ENCODE measurements around the gene GUCD1. TPM values are rescaled to one million over a fixed set of nuclear protein-coding genes. Genes with fewer than 3 reads are reported as not detected.
"Not testable (repeated sequence)": the region's sequence is repeated elsewhere in the genome, so short reads cannot be mapped to it uniquely, and the experiment has no call there.

Gene GUCD1
- total RNA-seq, 2 experiments from 2014 or later: 127 to 145 TPM

DNA sequence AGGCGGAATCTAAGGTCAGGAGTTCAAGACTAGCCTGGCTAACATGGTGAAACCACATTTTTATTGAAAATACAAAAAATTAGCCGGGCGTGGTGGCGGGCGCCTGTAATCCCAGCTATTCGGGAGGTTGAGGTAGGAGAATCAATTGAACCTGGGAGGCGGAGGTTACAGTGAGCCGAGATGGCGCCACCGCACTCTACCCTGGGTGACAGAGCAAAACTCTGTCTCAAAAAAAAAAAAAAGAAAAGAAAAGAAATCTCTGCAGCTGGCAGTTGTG is 38.6 kb upstream of the GUCD1 start:
- DNase-seq, H3K9me3 Mint-ChIP-seq, H3K27ac Mint-ChIP-seq, H3K36me3 Mint-ChIP-seq, H3K4me1 Mint-ChIP-seq: not testable (repeated sequence)
- Mint-ChIP-seq H3K4me3 (peak overlapping the region; percentile 63), H3K27me3 (peaks cover 21% of the 10 kb centered on the region)

DNA sequence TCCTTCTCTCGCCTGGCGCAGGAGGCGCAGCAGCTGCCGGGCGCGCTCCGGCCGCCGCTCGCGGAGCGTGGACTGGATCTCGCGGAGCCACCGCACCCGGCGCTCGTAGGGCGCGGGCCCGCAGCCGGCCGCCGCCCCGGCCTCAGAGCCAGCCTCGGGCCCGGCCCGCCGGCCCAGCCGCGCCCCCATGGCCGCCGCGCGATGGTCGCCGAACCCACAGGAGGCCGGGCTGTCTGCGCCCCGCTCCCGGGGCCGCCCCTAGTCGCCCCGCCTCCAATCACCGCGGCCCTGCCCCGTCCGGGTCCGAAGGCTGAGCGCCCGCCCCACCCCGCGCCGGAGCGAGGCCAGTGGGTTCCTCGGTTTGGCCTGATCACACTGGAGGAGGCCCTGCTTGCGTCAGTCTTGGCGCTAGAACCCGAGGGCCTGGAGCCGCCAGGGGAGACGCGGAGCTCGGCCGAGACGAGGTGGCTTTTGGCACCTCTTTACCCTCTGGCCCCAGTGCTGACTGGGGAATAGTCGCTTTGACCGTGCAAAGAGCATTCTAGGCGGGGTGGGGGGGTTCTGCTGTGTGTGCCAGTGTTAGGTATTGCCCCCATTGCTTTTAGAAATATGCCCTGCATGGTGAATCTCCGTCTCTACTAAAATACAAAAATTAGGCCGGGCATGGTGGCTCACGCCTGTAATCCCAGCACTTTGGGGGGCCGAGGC is 38.1 kb upstream of the GUCD1 start, which contains the start of gene LRRC75B:
Gene LRRC75B, minus strand, starts transcription at position 223 of the 708 bp plus-strand sequence. Its CDS starts 34 bp downstream, at position 189.
- Mint-ChIP-seq H3K36me3 (no peaks in the 10 kb centered on the region), H3K4me1 (peaks cover 3% of the 10 kb centered on the region), H3K4me3 (peak within 1 kb of the TSS; percentile 77), H3K27me3 (peaks cover 21% of the 10 kb centered on the region), H3K9me3 (no peaks in the 10 kb centered on the region), H3K27ac (no peak within 1 kb of the TSS)
- DNase-seq: peak; percentile 59

DNA sequence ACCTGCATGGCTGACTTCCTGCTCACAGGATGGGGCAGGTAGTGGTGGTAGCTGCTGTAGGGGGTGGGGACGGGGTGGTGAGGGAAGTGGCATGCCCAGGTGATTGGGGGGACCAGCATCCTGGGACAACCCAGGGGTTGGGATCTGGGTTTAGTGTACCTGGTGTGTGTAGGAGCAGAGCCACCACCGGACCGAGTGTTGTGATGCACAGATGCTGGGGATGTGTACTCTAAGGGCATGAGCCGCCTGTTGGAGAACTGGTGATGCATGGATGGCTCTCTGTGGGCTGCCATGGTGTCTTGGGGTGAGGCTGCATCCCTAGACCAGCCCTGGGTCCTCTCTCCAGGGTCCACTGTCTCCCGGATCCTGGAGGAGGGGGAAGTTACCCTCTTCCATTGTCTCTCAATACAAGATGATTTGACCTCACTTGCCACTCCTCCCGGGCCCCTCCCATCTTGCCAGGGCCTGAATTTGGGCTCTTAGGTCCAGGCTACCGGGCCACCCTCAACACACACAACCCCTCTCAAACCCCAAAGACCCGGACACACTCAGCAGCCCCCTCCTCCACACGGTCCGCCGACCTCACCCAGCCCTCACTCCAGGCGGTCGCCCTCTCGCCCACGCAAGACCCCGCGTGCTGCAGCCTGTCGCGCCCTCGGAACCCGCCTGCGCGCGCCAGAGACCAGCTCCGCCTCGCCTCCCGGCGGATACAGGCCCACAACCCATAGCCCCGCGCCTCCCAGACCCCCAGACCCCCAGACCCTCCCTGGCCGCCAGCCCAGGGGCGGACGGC is 37.3 kb upstream of the GUCD1 start:
- Mint-ChIP-seq H3K27me3 (peaks cover 21% of the 10 kb centered on the region), H3K4me3 (peak overlapping the region; percentile 77), H3K36me3 (no peaks in the 10 kb centered on the region), H3K4me1 (peaks cover 3% of the 10 kb centered on the region), H3K27ac (no peak overlapping the region), H3K9me3 (no peaks in the 10 kb centered on the region)
- peak; percentile 31 for DNase-seq

DNA sequence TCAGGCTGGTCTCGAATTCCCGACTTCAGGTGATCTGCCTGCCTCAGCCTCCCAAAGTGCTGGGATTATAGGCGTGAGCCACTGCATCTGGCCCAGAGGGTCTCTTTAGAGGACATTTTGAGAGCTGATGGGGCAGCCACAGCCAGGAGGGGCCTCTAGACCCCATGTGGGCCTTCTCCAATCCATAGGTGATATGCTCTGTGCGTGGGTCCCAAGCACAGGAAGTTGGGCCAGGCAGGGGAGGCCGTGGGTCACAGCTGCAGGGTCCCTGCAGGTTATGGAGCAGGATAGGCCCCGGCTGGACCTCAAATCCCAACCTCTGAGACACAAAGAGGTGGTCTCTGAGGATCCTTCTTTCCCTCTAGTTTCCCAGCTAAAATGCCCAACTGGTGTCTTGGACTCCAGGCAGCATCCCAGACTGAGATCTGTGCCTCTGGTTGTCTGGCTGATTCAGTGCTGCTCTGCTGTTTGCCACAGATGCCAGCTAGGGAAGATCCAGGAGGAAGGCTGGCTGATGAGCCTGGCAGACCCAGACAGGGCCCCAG is 36.4 kb upstream of the GUCD1 start:
- Mint-ChIP-seq H3K27ac (no peak overlapping the region), H3K9me3 (no peaks in the 10 kb centered on the region), H3K4me1 (peaks cover 3% of the 10 kb centered on the region), H3K27me3 (peaks cover 21% of the 10 kb centered on the region), H3K36me3 (no peaks in the 10 kb centered on the region), H3K4me3 (no peak overlapping the region)
- no peak for DNase-seq

DNA sequence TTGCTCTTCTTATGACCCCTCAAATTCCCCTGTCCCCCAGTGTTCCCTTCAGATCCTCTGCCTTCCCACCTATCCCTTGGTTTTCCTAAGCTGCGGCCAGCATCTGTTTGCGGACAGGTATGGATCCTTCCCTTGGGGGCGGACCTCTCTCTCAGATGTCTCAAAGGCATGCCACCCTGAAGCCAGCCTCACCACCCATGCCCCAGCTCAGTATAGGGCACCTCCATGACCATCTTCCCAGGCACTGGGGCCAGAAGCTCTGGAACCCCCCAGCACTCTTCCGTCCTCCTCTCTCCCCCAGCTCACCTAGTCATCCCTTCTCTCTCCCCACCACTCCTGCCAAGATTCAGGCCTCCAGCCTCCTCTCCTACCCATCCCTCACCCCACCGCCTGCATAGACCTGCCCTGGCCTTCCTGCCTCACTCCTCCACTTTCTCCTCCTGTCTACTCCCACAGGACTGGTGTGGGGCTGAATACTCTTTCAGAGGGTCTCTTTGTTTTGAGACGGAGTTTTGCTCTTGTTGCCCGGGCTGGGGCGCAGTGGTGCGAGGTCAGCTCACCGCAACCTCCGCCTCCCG is 35.7 kb upstream of the GUCD1 start:
- DNase-seq: no peak
- no peak overlapping the region for H3K4me3 Mint-ChIP-seq
- H3K9me3 Mint-ChIP-seq: no peaks in the 10 kb centered on the region
- no peaks in the 10 kb centered on the region for H3K36me3 Mint-ChIP-seq
- H3K4me1 Mint-ChIP-seq: peaks cover 3% of the 10 kb centered on the region
- no peak overlapping the region for H3K27ac Mint-ChIP-seq
- peaks cover 21% of the 10 kb centered on the region for H3K27me3 Mint-ChIP-seq

DNA sequence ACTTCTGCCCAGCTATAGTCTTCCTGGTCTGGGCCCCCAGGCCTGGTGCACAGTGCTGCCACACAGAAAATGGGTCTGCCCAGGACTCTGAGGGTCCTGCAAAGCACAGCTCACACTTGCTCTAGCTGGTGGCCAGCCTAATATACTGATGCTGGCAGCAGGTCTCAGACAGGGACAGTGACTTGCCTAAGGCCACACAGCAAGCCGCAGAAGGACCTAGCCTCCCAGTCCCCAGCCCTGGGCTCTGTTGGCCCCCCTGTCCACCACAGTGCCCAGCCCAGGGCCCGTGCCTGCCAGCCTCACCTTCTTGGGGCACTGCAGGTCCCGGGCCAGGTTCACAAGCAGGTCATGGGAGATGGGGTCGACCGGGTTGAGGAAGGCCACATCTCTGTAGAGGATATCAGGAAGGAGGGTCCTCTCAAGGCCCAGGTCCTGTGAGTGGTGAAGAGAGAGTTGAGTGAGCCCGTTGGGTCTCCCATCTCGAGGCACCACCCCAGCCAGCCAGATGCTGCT is 34.6 kb upstream of the GUCD1 start:
- Mint-ChIP-seq H3K36me3 (no peaks in the 10 kb centered on the region), H3K9me3 (no peaks in the 10 kb centered on the region), H3K27ac (no peak overlapping the region), H3K4me1 (peaks cover 3% of the 10 kb centered on the region), H3K27me3 (peaks cover 21% of the 10 kb centered on the region), H3K4me3 (no peak overlapping the region)
- DNase-seq: no peak

DNA sequence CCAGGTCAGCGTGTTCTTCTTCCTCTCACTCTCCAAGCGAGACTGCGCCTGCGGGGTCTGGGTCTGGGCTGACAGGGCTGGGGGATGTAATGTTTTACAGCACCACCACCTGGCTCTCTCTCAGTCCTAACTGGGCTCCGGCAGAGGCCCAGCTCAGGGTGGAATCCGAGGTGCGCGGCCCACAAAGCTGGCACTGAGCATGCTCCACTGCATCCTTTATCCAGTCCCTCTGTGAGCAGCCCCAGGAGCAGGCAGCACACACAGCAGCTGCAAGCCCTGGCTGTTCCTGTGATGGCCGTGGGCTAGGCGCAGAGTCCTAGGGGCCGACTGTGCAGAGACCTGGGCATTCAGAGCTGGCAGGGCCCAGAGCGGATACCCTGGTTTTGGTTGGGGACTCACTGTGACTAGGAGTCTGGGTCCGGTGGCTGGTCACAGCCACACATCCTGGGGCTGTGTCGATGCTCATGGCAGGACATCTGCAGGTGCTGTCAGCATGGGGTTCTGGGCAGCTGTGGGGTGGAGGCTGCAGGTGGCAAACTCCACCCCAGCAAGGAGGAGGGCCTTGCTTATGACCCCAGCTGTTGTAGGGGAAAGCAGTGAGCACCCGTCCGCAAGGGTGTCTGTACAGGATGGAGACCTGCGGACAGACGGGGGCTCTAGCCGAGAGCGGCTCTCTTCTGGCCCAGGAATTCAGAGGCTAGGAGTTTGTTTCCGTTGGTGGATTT is 34.0 kb upstream of the GUCD1 start:
- Mint-ChIP-seq H3K27me3 (peaks cover 19% of the 10 kb centered on the region), H3K9me3 (no peaks in the 10 kb centered on the region), H3K27ac (no peak overlapping the region), H3K4me3 (no peak overlapping the region), H3K4me1 (peaks cover 3% of the 10 kb centered on the region), H3K36me3 (no peaks in the 10 kb centered on the region)
- no peak for DNase-seq

DNA sequence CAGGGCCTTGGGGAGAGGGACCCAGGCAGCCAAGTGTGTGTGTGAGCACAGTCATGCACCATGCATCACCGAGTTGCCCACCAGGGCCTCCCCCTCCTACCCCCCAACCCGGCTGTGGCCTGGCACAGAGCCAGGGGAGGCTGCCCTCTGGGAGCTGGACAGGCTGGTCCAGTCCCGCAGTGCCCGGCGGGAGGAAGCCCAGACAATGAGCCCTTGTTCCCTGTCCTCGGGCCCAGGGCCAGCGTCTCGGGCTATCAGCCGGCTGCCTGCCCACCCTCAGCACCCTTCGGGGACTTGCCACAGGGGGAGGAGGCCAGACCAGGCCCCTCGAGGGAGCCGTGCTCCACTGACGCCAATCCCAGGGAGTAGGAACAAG is 33.4 kb upstream of the GUCD1 start:
- H3K27ac Mint-ChIP-seq: no peak overlapping the region
- peaks cover 14% of the 10 kb centered on the region for H3K27me3 Mint-ChIP-seq
- H3K4me3 Mint-ChIP-seq: no peak overlapping the region
- peaks cover 3% of the 10 kb centered on the region for H3K4me1 Mint-ChIP-seq
- H3K36me3 Mint-ChIP-seq: no peaks in the 10 kb centered on the region
- DNase-seq: no peak
- H3K9me3 Mint-ChIP-seq: no peaks in the 10 kb centered on the region

DNA sequence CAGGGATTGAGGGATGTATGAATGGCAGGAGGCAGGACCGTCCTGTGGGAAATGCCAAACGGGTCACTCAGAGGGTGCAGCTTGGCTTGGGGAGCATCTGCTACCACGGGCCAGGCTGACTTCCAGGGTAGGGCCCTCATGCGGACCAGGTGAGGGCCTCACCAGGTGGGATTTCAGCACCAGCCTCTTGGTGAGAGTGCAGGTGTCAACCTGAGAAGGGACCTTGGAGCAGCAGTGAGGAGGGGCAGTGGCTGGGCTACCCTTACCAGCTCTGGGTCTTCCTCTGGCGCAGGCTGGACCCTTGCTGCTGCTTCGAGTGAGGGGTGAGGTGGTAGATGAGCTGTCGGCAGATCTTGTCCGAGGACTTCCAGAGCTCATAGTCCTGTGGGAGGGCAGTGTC is 33.0 kb upstream of the GUCD1 start:
- H3K4me3 Mint-ChIP-seq: no peak overlapping the region
- no peaks in the 10 kb centered on the region for H3K9me3 Mint-ChIP-seq
- no peak overlapping the region for H3K27ac Mint-ChIP-seq
- DNase-seq: no peak
- H3K36me3 Mint-ChIP-seq: no peaks in the 10 kb centered on the region
- peaks cover 12% of the 10 kb centered on the region for H3K27me3 Mint-ChIP-seq
- H3K4me1 Mint-ChIP-seq: peaks cover 3% of the 10 kb centered on the region

DNA sequence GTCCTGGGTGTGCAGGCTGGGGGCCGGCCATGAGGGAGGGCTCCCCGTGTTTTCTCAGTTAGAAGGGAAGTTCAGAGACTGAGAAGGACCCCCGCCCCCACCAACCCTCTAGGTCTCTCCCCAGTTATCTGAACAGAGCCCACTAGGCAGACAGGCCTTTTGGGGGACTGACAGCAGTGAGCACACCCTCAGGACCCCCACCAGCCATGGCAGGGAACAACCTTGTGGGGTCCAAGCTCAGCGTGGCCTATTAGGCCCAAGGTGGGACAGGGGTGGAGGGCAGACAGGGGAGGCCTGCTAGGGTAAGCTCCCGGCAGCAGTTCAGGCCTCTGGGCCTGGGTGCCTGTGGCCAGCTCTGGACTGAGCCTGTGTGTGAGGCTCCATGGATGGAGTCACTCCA is 32.3 kb upstream of the GUCD1 start:
- Mint-ChIP-seq H3K4me1 (peaks cover under 1% of the 10 kb centered on the region), H3K4me3 (no peak overlapping the region), H3K27me3 (peaks cover 7% of the 10 kb centered on the region), H3K36me3 (no peaks in the 10 kb centered on the region), H3K9me3 (no peaks in the 10 kb centered on the region), H3K27ac (no peak overlapping the region)
- DNase-seq: no peak

DNA sequence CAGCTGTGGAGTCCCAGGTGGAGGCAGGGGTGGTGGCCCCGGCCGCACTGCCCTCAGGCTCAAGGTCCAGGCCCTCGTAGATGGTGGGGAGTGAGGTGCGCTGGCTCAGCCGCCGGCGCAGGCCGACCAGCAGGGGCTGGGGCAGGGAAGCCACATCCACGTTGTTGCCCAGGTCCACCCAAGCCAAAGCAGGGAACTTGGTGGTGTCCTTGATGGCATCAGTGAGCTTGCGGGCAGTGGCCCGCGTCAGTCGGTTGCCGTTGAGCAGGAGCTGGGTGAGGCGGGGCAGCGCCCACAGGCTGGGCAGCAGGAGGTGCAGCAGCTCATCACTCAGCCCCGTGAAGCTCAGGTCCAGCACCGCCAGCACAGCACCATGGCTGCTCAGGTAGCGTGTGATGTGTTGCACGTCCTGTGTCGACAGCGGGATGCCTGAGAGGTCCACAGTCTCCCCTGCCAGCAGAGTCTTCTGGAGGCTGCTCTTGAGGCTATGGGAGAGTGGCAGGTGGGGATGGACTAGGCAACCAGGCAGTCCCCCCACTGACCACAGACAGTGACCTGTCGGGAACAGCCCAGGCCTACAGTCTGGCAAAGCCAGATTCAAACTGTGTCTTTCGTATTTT is 31.1 kb upstream of the GUCD1 start:
- peaks cover 4% of the 10 kb centered on the region for H3K27me3 Mint-ChIP-seq
- no peak overlapping the region for H3K27ac Mint-ChIP-seq
- no peaks in the 10 kb centered on the region for H3K9me3 Mint-ChIP-seq
- no peaks in the 10 kb centered on the region for H3K4me1 Mint-ChIP-seq
- H3K4me3 Mint-ChIP-seq: no peak overlapping the region
- H3K36me3 Mint-ChIP-seq: no peaks in the 10 kb centered on the region
- no peak for DNase-seq

DNA sequence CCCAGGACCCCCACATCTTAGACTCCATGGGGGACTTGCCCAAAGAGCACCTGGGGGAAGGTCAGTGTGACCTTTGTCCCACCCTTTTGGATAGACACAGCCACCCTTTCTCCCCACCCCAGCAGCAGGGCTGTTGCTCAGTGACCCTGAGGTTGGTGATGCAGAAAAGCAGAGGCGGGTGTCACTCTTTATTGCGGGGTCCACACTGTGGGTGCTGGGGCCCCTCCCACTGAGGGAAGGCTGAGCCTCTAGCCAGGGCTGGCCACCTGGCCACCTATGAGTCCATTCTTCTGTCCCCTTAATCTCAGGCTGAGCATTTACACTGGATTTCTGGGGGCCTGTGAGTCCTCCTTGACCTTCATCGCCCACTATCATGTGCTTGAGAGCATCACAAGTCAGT is 30.5 kb upstream of the GUCD1 start:
- H3K4me3 Mint-ChIP-seq: no peak overlapping the region
- H3K36me3 Mint-ChIP-seq: no peaks in the 10 kb centered on the region

DNA sequence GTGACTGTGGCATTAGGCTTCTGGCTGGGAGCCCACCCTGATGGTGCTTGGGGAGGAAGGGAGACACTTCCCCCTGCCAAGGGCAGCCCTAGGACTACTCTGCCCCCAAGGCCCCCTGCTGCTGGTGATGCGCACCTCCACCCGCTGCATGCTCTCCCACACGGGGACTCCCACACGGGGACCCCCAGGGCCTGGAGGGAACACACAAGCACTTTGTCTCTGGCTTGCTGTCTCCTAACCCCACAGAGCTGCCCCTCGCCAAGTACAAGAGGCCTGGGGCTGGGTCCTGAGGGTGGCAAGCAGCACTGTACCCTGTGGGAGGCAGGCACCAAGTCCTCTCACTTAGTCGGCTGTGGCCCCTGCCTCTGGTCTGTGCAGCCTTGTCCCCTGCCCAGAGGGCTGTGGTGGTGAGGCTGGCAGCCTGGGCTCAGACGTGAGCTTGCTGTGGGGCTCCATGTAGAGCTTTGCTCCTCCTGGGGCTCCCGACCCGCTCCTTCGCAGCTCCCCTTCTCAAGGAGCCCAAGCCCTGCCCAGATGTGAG is 30.0 kb upstream of the GUCD1 start:
- H3K9me3 Mint-ChIP-seq: no peaks in the 10 kb centered on the region
- H3K27ac Mint-ChIP-seq: no peak overlapping the region
- H3K4me1 Mint-ChIP-seq: no peaks in the 10 kb centered on the region
- no peak overlapping the region for H3K4me3 Mint-ChIP-seq
- DNase-seq: no peak
- no peaks in the 10 kb centered on the region for H3K36me3 Mint-ChIP-seq
- no peaks in the 10 kb centered on the region for H3K27me3 Mint-ChIP-seq

More for the DNA sequence above, 30.5 kb upstream of the GUCD1 start:
- H3K4me1 Mint-ChIP-seq: no peaks in the 10 kb centered on the region
- H3K27ac Mint-ChIP-seq: no peak overlapping the region
- H3K27me3 Mint-ChIP-seq: peaks cover 2% of the 10 kb centered on the region
- DNase-seq: no peak
- H3K9me3 Mint-ChIP-seq: no peaks in the 10 kb centered on the region

DNA sequence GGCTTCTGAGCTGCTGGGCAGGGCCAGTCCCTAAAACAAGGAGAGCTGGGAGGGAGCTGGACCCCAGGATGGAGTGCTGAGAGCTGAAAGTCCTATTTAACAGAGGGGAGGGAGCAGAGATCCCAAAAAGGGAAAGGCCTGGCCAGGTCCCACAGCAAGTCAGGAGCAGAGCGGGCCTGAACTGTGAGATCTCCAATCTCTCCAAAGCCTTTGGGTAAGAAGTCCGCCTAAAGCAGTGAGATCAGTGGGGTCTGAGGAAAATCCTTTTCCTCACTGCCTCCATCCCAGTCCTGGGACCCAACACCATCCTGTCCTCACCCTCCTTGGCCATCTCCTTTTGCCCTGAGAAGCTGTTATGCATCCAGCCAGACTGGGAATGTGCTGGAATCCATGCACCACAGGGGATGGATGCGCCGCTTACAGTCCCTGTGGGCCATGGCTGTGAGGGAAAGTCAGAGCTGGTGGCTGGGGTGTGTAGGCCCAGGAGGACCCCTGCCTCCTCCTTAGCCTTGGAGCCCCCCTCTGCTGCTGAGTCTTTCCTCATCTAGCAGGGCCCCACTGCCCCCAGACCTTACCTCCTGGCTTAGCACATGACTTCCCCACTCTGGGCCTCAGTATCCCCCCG is 29.3 kb upstream of the GUCD1 start:
- H3K36me3 Mint-ChIP-seq: no peaks in the 10 kb centered on the region
- no peak overlapping the region for H3K4me3 Mint-ChIP-seq
- no peak for DNase-seq
- H3K27ac Mint-ChIP-seq: no peak overlapping the region
- H3K9me3 Mint-ChIP-seq: no peaks in the 10 kb centered on the region
- H3K27me3 Mint-ChIP-seq: no peaks in the 10 kb centered on the region
- H3K4me1 Mint-ChIP-seq: no peaks in the 10 kb centered on the region
